K562 (cell line): ENCODE data around the gene ATP2A3. TPM values are rescaled to one million over a fixed set of nuclear protein-coding genes. Genes with fewer than 3 reads are reported as not detected.

Experiments
- CBFA2T2 ChIP-seq: fragments of 450-650 bp; conservative IDR thresholded peaks from 2 replicates; pipeline ENCODE4 v1.6.1; 2017; ENCODE audit warnings: mild to moderate bottlenecking
- CREM ChIP-seq: IDR thresholded peaks from 2 replicates; pipeline ENCODE4 v1.6.1; 2014; ENCODE audit warnings: antibody characterized with exemption, low read depth
- GATA2 ChIP-seq: sonication (generic); formaldehyde crosslinking; IDR thresholded peaks from 2 replicates; pipeline ENCODE4 v1.4.0; 2020; ENCODE audit warnings: mild to moderate bottlenecking, missing genetic modification reagents
- GTF2F1 ChIP-seq: IDR thresholded peaks from 2 replicates; pipeline ENCODE4 v1.6.1; 2011; ENCODE audit warnings: low read depth, low read length, improper control_type of control experiment
- HDAC1 ChIP-seq, 2 experiments: fragments of 450-650 bp; IDR thresholded peaks; 2 replicates each; pipeline ENCODE4 v1.6.1; 2016 to 2017; ENCODE audit warnings: inconsistent platforms in 1 of 2, mild to moderate bottlenecking in 1 of 2, moderate library complexity in 1 of 2
- MAZ ChIP-seq, 2 experiments: fragments of 450-650 bp in 1 of 2; sonication (generic) in 1 of 2; formaldehyde crosslinking; IDR thresholded peaks in 1 of 2; conservative IDR thresholded peaks in 1 of 2; 2 replicates each; pipeline versions ENCODE4 v1.4.0 to v1.5.0; 2020; ENCODE audit warnings: mild to moderate bottlenecking in 1 of 2, missing genetic modification reagents in 1 of 2
- MBD2 ChIP-seq: sonication (generic); IDR thresholded peaks from 2 replicates; pipeline ENCODE4 v1.6.1; 2016; ENCODE audit warnings: low read depth, borderline replicate concordance
- POLR3A ChIP-seq: IDR thresholded peaks from 2 replicates; pipeline ENCODE4 v1.6.1; 2011; ENCODE audit warnings: borderline replicate concordance, mild to moderate bottlenecking, moderate library complexity; ENCODE audit not compliant: insufficient read length, insufficient read depth; ENCODE audit errors: extremely low read depth
- PPARD ChIP-seq: fragments of 250-450 bp; sonication (Bioruptor Pico); IDR thresholded peaks from 2 replicates; pipeline ENCODE4 v1.8.0; 2022; ENCODE audit warnings: inconsistent platforms, mild to moderate bottlenecking, moderate library complexity
- RBM39 ChIP-seq: fragments of 200-400 bp; formaldehyde crosslinking; optimal IDR thresholded peaks from 2 replicates; pipeline ENCODE3; 2018; ENCODE audit warnings: low read depth, low read length
- RHOXF2B ChIP-seq: fragments of 250-450 bp; sonication (Bioruptor Pico); conservative IDR thresholded peaks from 2 replicates; pipeline ENCODE4 v1.5.1; 2021
- TRIM28 ChIP-seq: fragments of 450-650 bp; IDR thresholded peaks from 2 replicates; pipeline ENCODE4 v1.6.1; 2017
- XRCC3 ChIP-seq: fragments of 450-650 bp; IDR thresholded peaks from 2 replicates; pipeline ENCODE4 v1.6.1; 2017; ENCODE audit warnings: mild to moderate bottlenecking, moderate library complexity
- ZBTB1 ChIP-seq: sonication (generic); formaldehyde crosslinking; IDR thresholded peaks from 2 replicates; pipeline ENCODE4 v1.8.1; 2023; ENCODE audit warnings: missing genetic modification reagents, low read depth, mild to moderate bottlenecking, borderline replicate concordance
- ZNF146 ChIP-seq: IDR thresholded peaks from one replicate; pipeline ENCODE4 v1.6.1; 2018; ENCODE audit warnings: missing compliant biosample characterization; ENCODE audit not compliant: unreplicated experiment
- ZNF212 ChIP-seq: fragments of 450-650 bp; formaldehyde crosslinking; IDR thresholded peaks from 2 replicates; pipeline ENCODE4 v1.4.0; 2020; ENCODE audit warnings: mild to moderate bottlenecking
- ZNF232 ChIP-seq: sonication (generic); formaldehyde crosslinking; IDR thresholded peaks from 2 replicates; pipeline ENCODE4 v1.8.0; 2022; ENCODE audit warnings: mild to moderate bottlenecking, missing genetic modification reagents
- ZNF239 ChIP-seq: fragments of 250-450 bp; sonication (Bioruptor Pico); IDR thresholded peaks from 2 replicates; pipeline ENCODE4 v1.4.0; 2020; ENCODE audit warnings: mild to moderate bottlenecking
- ZNF324 ChIP-seq: fragments of 250-450 bp; sonication (Bioruptor Pico); IDR thresholded peaks from 2 replicates; pipeline ENCODE4 v1.4.0; 2020; ENCODE audit warnings: mild to moderate bottlenecking
- ZNF766 ChIP-seq: fragments of 200-800 bp; sonication (Bioruptor generic); conservative IDR thresholded peaks from 2 replicates; pipeline ENCODE4 v1.6.1; 2016; ENCODE audit warnings: missing genetic modification characterization, missing compliant biosample characterization
- ZNF79 ChIP-seq: fragments of 250-450 bp; sonication (Bioruptor Pico); IDR thresholded peaks from 2 replicates; pipeline ENCODE4 v1.4.0; 2020; ENCODE audit warnings: low read depth, mild to moderate bottlenecking, moderate library complexity
- polyA plus RNA-seq, 8 experiments: library from polyadenylated mRNA; depleted of rRNA in 4 of 8; stranded (reverse) in 5 of 8; unstranded in 3 of 8; fragments of >200 nt; fragmentation: Nextera tagmentation in 2 of 8; fragmentation: Illumina TruSeq in 1 of 8; extraction: Ambion mirVana in 2 of 8; extraction: Trizol in 1 of 8; gene quantifications; 2 replicates each; pipeline versions ENCODE4 v1.2.1 to v1.2.3, GENCODE V29; 2011 to 2014; ENCODE audit warnings: inconsistent platforms in 1 of 8, missing spikeins in 1 of 8
- total RNA-seq, 7 experiments: library from RNA; depleted of rRNA in 6 of 7; stranded (reverse); fragments of >200 nt in 6 of 7; fragmentation: Illumina TruSeq in 2 of 7; extraction: Trizol in 2 of 7; gene quantifications; 2 replicates each; pipeline versions ENCODE4 v1.2.1 to v1.2.3, GENCODE V29; 2011 to 2021; ENCODE audit warnings: low replicate concordance in 1 of 7
- TF ChIP-seq, protein P1 (sequence below): sonication (generic); formaldehyde crosslinking; IDR thresholded peaks from 2 replicates; pipeline ENCODE4 v1.9.0; 2022; ENCODE audit warnings: mild to moderate bottlenecking, missing genetic modification reagents
- TF ChIP-seq, protein P2 (sequence below): fragments of 250-450 bp; sonication (Bioruptor Pico); IDR thresholded peaks from 2 replicates; pipeline ENCODE4 v1.5.0; 2020; ENCODE audit warnings: mild to moderate bottlenecking
- TF ChIP-seq, protein P3 (sequence below): fragments of 250-450 bp; sonication (Bioruptor Pico); IDR thresholded peaks from 2 replicates; pipeline ENCODE4 v1.5.1; 2021; ENCODE audit warnings: mild to moderate bottlenecking
- TF ChIP-seq, protein P4 (sequence below): fragments of 250-450 bp; sonication (Bioruptor Pico); IDR thresholded peaks from 2 replicates; pipeline ENCODE4 v1.8.0; 2021; ENCODE audit warnings: moderate library complexity, mild to moderate bottlenecking, inconsistent platforms

Gene ATP2A3
- total and polyA plus RNA-seq, 9 of the 15 experiments (the other 6 are each of a cell fraction or from before 2014, with no cell fraction given) = 0.65 to 103 (median 31.3) TPM

DNA sequence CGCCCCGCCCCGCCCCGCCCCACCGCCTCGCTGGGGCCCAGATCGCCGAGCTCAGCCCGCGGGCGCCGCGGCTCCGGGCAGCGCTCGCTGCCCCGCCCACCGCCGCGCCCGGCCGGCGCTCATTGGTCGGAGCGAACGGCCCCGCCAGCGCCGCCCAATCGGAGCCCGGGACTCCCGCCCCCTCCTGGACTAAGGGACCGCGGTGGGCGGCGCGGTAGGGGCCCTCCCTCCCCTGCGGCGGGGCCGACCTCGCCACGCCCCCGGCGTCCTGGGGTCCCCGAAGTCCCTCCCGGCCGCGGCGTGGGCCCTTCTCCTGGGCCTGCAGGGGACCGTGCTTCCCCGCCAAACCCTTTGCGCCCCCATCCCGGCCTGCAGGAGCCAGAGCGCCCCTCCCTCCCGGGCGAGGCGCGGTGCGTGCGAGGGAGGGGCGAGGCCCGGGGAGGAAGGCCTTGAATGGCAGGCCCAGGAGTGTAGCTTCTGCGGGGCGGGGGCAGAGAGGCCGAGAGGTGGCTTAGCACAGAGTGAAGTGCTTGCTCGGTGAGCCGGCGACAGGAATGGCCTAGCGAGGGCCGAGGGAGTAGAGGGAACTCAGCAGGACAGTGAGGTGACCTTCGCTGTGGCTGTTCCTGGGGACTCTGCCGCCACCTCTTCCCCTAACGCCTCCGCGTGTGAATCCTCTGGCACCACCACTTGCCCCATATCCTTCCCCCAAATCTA lies 71.1 kb downstream of the ATP2A3 start, which contains the start of gene CAMKK1 (continued):
- TF ChIP-seq MAZ (CRISPR knock-in tag; conservative IDR thresholded peaks at IDR 0.05 in 1 of 2, IDR thresholded peaks at IDR 0.05 in 1 of 2) (peak; percentile 98 to 99), MBD2 (no peak), ZNF766 (CRISPR knock-in tag) (no peak), ZBTB1 (CRISPR knock-in tag) (no peak), HDAC1 (IDR thresholded peaks at IDR 0.05) (peak in 1 of 2 experiments; percentile 53; a peak in 2 of 4 replicates), ZNF146 (CRISPR knock-in tag) (no peak), ZNF79 (CRISPR knock-in tag) (no peak), GATA2 (no peak), CREM (peak; percentile 6; the same call in 1 of the 2 replicates), ZNF239 (CRISPR knock-in tag) (no peak), RBM39 (no peak), GTF2F1 (no peak), ZNF232 (CRISPR knock-in tag) (no peak), XRCC3 (no peak), TRIM28 (no peak), PPARD (no peak), ZNF324 (CRISPR knock-in tag) (no peak), ZNF212 (no peak), RHOXF2B (CRISPR knock-in tag) (no peak; the same call in 1 of the 2 replicates), POLR3A (no peak), CBFA2T2 (no peak)
- TF ChIP-seq, protein P1, sequence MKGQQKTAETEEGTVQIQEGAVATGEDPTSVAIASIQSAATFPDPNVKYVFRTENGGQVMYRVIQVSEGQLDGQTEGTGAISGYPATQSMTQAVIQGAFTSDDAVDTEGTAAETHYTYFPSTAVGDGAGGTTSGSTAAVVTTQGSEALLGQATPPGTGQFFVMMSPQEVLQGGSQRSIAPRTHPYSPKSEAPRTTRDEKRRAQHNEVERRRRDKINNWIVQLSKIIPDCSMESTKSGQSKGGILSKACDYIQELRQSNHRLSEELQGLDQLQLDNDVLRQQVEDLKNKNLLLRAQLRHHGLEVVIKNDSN (CRISPR knock-in tag) = no peak
- TF ChIP-seq, protein P2, sequence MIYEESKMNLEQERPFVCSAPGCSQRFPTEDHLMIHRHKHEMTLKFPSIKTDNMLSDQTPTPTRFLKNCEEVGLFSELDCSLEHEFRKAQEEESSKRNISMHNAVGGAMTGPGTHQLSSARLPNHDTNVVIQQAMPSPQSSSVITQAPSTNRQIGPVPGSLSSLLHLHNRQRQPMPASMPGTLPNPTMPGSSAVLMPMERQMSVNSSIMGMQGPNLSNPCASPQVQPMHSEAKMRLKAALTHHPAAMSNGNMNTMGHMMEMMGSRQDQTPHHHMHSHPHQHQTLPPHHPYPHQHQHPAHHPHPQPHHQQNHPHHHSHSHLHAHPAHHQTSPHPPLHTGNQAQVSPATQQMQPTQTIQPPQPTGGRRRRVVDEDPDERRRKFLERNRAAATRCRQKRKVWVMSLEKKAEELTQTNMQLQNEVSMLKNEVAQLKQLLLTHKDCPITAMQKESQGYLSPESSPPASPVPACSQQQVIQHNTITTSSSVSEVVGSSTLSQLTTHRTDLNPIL (CRISPR knock-in tag) = peak; percentile 58; the same call in 1 of the 2 replicates
- TF ChIP-seq, protein P3, sequence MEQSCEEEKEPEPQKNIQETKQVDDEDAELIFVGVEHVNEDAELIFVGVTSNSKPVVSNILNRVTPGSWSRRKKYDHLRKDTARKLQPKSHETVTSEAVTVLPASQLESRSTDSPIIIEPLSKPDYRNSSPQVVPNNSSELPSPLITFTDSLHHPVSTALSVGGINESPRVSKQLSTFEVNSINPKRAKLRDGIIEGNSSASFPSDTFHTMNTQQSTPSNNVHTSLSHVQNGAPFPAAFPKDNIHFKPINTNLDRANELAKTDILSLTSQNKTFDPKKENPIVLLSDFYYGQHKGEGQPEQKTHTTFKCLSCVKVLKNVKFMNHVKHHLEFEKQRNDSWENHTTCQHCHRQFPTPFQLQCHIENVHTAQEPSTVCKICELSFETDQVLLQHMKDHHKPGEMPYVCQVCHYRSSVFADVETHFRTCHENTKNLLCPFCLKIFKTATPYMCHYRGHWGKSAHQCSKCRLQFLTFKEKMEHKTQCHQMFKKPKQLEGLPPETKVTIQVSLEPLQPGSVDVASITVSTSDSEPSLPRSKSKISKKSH = no peak
- TF ChIP-seq, protein P4, sequence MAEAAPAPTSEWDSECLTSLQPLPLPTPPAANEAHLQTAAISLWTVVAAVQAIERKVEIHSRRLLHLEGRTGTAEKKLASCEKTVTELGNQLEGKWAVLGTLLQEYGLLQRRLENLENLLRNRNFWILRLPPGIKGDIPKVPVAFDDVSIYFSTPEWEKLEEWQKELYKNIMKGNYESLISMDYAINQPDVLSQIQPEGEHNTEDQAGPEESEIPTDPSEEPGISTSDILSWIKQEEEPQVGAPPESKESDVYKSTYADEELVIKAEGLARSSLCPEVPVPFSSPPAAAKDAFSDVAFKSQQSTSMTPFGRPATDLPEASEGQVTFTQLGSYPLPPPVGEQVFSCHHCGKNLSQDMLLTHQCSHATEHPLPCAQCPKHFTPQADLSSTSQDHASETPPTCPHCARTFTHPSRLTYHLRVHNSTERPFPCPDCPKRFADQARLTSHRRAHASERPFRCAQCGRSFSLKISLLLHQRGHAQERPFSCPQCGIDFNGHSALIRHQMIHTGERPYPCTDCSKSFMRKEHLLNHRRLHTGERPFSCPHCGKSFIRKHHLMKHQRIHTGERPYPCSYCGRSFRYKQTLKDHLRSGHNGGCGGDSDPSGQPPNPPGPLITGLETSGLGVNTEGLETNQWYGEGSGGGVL (CRISPR knock-in tag) = no peak
